GM18511 (cell line): ENCODE data around the gene CPHXL.

ENCODE experiments used
- ATAC-seq: cut with Tn5 transposase; IDR thresholded peaks from one replicate; pipeline ENCODE4 v1.9.1; 2021; ENCODE audit warnings: mild to moderate bottlenecking, moderate library complexity; ENCODE audit not compliant: unreplicated experiment

CPHXL gene

GRCh38 chr16:75702242-75702641 lies 24.0 kb downstream of the CPHXL start:
- no peak for ATAC-seq

GRCh38 chr16:75701361-75701760 lies 24.9 kb downstream of the CPHXL start, which contains the start of gene DUXB:
DUXB (minus strand) TSS chr16:75701461; CDS start chr16:75701418, 43 bp downstream.
- ATAC-seq: no peak

- ATAC-seq: no peak
Observed at GRCh38 chr16:75697571-75697970, 28.7 kb downstream of the CPHXL start.

- ATAC-seq: no peak
Observed at GRCh38 chr16:75695708-75696107, 30.6 kb downstream of the CPHXL start.

GRCh38 chr16:75687361-75687760 lies 38.9 kb downstream of the CPHXL start:
- no peak for ATAC-seq

GRCh38 chr16:75682308-75682707 lies 44.0 kb downstream of the CPHXL start:
- ATAC-seq: no peak

GRCh38 chr16:75679366-75679765 lies 46.9 kb downstream of the CPHXL start:
- no peak for ATAC-seq

GRCh38 chr16:75676909-75677308 lies 49.4 kb downstream of the CPHXL start, which contains the start of gene CPHXL2:
CPHXL2 (minus strand) TSS chr16:75677009; CDS start chr16:75676999, 10 bp downstream.
- no peak for ATAC-seq

- no peak for ATAC-seq
Observed at GRCh38 chr16:75667503-75667902, 58.8 kb downstream of the CPHXL start.
